MM.1S (cell line): ENCODE results near the gene NOP56.

Source experiments
- DNase-seq: peaks from one replicate; pipeline ENCODE4 v3.0.0-alpha.2; 2015
- H2AFZ ChIP-seq: fragments of 300-600 bp; sonication (generic); 2 replicates; pipeline ENCODE4 v1.6.0; 2016; ENCODE audit warnings: antibody characterized with exemption, low read length
- H3F3A ChIP-seq: fragments of 300-600 bp; sonication (generic); 2 replicates; pipeline ENCODE4 v1.6.1; 2016; ENCODE audit warnings: mild to moderate bottlenecking, antibody characterized with exemption, low read length, moderate library complexity, mixed read lengths; ENCODE audit not compliant: insufficient read depth
- H3K27ac ChIP-seq: fragments of 300-600 bp; sonication (generic); 2 replicates; pipeline ENCODE4 v1.5.1; 2016; ENCODE audit warnings: mild to moderate bottlenecking, low read length
- H3K27me3 ChIP-seq: fragments of 300-600 bp; sonication (generic); replicated peaks from 2 replicates; pipeline ENCODE4 v1.6.0; 2016; ENCODE audit warnings: low read length; ENCODE audit not compliant: insufficient read depth
- H3K36me3 ChIP-seq: fragments of 300-600 bp; sonication (generic); replicated peaks from 2 replicates; pipeline ENCODE4 v1.6.1; 2016; ENCODE audit warnings: mild to moderate bottlenecking, low read length, mixed read lengths; ENCODE audit not compliant: insufficient read depth
- H3K4me1 ChIP-seq: fragments of 300-600 bp; sonication (generic); 2 replicates; pipeline ENCODE4 v1.6.1; 2016; ENCODE audit warnings: low read length, mixed read lengths
- H3K4me2 ChIP-seq: fragments of 300-600 bp; sonication (generic); 2 replicates; pipeline ENCODE4 v1.6.0; 2016; ENCODE audit warnings: low read depth, low read length
- H3K4me3 ChIP-seq: fragments of 300-600 bp; sonication (generic); 2 replicates; pipeline ENCODE4 v1.5.1; 2016; ENCODE audit warnings: low read length, mixed read lengths
- H3K79me2 ChIP-seq: fragments of 300-600 bp; sonication (generic); 2 replicates; pipeline ENCODE4 v1.6.1; 2016; ENCODE audit warnings: mixed run types, low read length, mixed read lengths
- H3K9ac ChIP-seq: fragments of 300-600 bp; sonication (generic); 2 replicates; pipeline ENCODE4 v1.6.1; 2016; ENCODE audit warnings: low read length, mixed read lengths
- H3K9me2 ChIP-seq: fragments of 300-600 bp; sonication (generic); replicated peaks from 2 replicates; pipeline ENCODE4 v1.6.1; 2016; ENCODE audit warnings: mild to moderate bottlenecking, low read length, mixed read lengths; ENCODE audit not compliant: insufficient read depth
- H3K9me3 ChIP-seq: fragments of 300-600 bp; sonication (generic); replicated peaks from 2 replicates; pipeline ENCODE4 v1.6.1; 2016; ENCODE audit warnings: mild to moderate bottlenecking, low read length, mixed read lengths; ENCODE audit not compliant: insufficient read depth
- H4K20me1 ChIP-seq: fragments of 300-600 bp; sonication (generic); 2 replicates; pipeline ENCODE4 v1.6.1; 2016; ENCODE audit warnings: mild to moderate bottlenecking, low read length, moderate library complexity, mixed read lengths; ENCODE audit not compliant: insufficient read depth
- EZH2 ChIP-seq: fragments of 300-600 bp; sonication (generic); optimal IDR thresholded peaks from 2 replicates; pipeline ENCODE3; 2017; ENCODE audit warnings: low read depth, mild to moderate bottlenecking, antibody characterized with exemption, low read length, mixed read lengths
- EZH2phosphoT487 ChIP-seq: fragments of 300-600 bp; sonication (generic); IDR thresholded peaks from 2 replicates; pipeline ENCODE4 v1.6.1; 2018; ENCODE audit warnings: antibody characterized with exemption, low read length
- TF ChIP-seq, protein P1 (sequence below): fragments of 300-600 bp; sonication (generic); IDR thresholded peaks from 2 replicates; pipeline ENCODE4 v1.5.1; 2016; ENCODE audit warnings: antibody characterized with exemption, low read length, mixed read lengths

The NOP56 gene

DNA sequence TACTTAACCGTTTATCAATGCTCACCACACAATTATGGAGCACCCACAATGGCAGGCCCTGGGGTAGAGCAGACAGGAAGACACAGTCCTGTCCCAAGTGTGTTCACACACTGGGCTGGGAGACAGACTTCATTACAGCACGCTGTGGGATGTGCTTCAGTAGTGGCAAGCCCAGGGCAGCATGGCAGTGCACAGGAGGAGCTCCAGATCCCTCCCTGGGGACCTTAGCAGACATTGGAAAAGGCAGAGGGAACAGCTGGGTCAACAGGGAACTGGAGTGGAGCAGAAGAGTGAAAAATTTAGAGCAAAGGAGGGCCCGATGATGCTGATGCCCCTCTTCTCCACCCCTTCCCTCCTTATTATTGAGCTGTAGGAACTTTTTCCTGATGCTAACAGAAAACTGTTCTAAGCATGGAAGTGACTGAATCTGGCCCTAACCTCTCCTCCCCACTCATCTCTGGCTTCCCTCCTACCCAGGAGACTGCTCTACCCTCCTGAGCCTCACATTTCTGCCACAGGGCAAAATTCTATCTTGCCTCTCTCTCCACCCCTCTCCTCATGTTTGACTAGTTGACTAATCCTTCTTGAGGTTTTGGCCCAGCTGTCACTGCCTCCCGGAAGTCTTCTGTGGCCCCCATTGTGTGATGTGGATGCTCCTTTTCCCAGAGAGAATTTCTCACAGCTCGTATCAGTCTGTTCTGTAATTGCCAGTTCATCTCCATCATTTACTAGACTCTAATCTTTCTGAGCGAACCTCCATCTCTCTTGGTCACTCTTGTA lies 41.3 kb upstream of the NOP56 start:
- no peaks in the 10 kb centered on the region for H3K36me3 ChIP-seq
- H4K20me1 ChIP-seq: no peaks in the 10 kb centered on the region
- no peak overlapping the region for H3K4me2 ChIP-seq
- H3K79me2 ChIP-seq: no peaks in the 10 kb centered on the region
- H2AFZ ChIP-seq: no peak overlapping the region
- no peak overlapping the region for H3K9ac ChIP-seq
- DNase-seq: no peak
- TF ChIP-seq EZH2phosphoT487 (no peak), EZH2 (no peak)
- TF ChIP-seq, protein P1, sequence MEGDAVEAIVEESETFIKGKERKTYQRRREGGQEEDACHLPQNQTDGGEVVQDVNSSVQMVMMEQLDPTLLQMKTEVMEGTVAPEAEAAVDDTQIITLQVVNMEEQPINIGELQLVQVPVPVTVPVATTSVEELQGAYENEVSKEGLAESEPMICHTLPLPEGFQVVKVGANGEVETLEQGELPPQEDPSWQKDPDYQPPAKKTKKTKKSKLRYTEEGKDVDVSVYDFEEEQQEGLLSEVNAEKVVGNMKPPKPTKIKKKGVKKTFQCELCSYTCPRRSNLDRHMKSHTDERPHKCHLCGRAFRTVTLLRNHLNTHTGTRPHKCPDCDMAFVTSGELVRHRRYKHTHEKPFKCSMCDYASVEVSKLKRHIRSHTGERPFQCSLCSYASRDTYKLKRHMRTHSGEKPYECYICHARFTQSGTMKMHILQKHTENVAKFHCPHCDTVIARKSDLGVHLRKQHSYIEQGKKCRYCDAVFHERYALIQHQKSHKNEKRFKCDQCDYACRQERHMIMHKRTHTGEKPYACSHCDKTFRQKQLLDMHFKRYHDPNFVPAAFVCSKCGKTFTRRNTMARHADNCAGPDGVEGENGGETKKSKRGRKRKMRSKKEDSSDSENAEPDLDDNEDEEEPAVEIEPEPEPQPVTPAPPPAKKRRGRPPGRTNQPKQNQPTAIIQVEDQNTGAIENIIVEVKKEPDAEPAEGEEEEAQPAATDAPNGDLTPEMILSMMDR: no peak
- H3K27ac ChIP-seq: no peak overlapping the region
- H3F3A ChIP-seq: no peaks in the 10 kb centered on the region
- H3K9me3 ChIP-seq: no peaks in the 10 kb centered on the region
- no peaks in the 10 kb centered on the region for H3K27me3 ChIP-seq
- H3K4me3 ChIP-seq: no peak overlapping the region
- no peaks in the 10 kb centered on the region for H3K4me1 ChIP-seq
- H3K9me2 ChIP-seq: no peaks in the 10 kb centered on the region

DNA sequence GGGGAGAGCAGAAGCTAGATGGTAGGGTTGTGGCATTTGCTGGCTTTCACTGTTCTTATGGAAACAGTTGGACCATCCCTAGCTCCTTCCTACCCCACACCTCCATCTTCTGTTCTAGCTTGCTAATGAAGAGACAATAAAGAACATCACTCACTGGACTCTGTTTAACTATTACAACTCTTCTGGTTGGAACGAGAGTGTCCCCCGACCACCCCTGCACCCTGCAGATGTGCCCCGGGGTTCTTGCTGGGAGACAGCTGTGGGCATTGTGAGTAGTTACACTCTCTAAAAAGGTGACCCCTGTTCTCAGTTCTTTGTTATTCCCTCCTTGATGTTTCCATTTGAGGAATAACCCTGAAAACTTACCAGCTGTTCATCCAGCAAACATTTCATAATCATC lies 40.4 kb upstream of the NOP56 start:
- no peaks in the 10 kb centered on the region for H3K27me3 ChIP-seq

DNA sequence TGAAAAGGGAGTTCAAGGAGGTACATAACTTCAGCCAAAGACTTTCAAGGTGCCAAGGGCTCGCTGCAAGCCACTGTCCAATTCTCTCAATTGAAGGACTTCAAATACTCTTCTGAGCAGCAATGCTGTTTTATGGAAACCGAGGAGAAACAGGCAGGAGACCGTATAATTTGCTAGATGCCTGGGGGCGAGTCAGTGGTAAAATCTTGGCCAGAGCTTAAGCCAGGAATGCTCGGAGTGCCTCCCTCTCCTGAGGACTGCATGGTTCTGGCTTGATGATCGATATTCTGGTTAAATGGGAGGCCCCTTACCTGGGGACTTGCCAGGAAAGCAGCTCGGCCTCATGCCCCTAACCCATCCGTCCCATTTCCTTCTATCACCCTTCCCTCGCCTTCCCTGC lies 35.8 kb upstream of the NOP56 start:
- no peaks in the 10 kb centered on the region for H3K36me3 ChIP-seq
- H3K4me1 ChIP-seq: no peaks in the 10 kb centered on the region
- H3K27ac ChIP-seq: no peak overlapping the region
- H3F3A ChIP-seq: no peaks in the 10 kb centered on the region
- TF ChIP-seq EZH2 (no peak), EZH2phosphoT487 (no peak)
- TF ChIP-seq, protein P1: no peak
- no peak overlapping the region for H3K9ac ChIP-seq
- H3K4me3 ChIP-seq: no peak overlapping the region
- DNase-seq: no peak
- no peak overlapping the region for H2AFZ ChIP-seq
- no peak overlapping the region for H3K4me2 ChIP-seq
- no peaks in the 10 kb centered on the region for H4K20me1 ChIP-seq
- H3K27me3 ChIP-seq: no peaks in the 10 kb centered on the region
- H3K9me2 ChIP-seq: no peaks in the 10 kb centered on the region
- no peaks in the 10 kb centered on the region for H3K79me2 ChIP-seq
- no peaks in the 10 kb centered on the region for H3K9me3 ChIP-seq

More for the DNA sequence above, 40.4 kb upstream of the NOP56 start:
- Histone ChIP-seq H3K4me3 (no peak overlapping the region), H2AFZ (no peak overlapping the region), H3K4me1 (no peaks in the 10 kb centered on the region), H3K9me2 (no peaks in the 10 kb centered on the region), H3K4me2 (no peak overlapping the region), H3K36me3 (no peaks in the 10 kb centered on the region), H3K79me2 (no peaks in the 10 kb centered on the region), H3F3A (no peaks in the 10 kb centered on the region), H3K9ac (no peak overlapping the region), H4K20me1 (no peaks in the 10 kb centered on the region), H3K9me3 (no peaks in the 10 kb centered on the region), H3K27ac (no peak overlapping the region)
- no peak for DNase-seq
- TF ChIP-seq EZH2: no peak
- TF ChIP-seq, protein P1: no peak
- no peak for TF ChIP-seq EZH2phosphoT487
